H1 (cell line): ENCODE data around the gene TTC33. TPM values are rescaled to one million over a fixed set of nuclear protein-coding genes. Genes with fewer than 3 reads are reported as not detected.

Experiments
- CTCF ChIA-PET: fragments of 300-600 bp; sonication (Branson Sonifier 250); formaldehyde crosslinking; loops from one replicate; lab custom pipeline; 2021; ENCODE audit not compliant: partially characterized antibody; lab: Charles Lee
- POLR2A ChIA-PET: fragments of 300-600 bp; sonication (Branson Sonifier 250); formaldehyde crosslinking; loops from one replicate; lab custom pipeline; 2021; ENCODE audit warnings: inconsistent platforms; ENCODE audit not compliant: partially characterized antibody; lab: Charles Lee
- DNase-seq, 2 experiments: peaks; one replicate each; pipeline versions ENCODE4 v3.0.0 to v3.0.0-alpha.2; 2010 to 2022; ENCODE audit warnings: low spot score in 2 of 2, low read depth in 1 of 2, mixed read lengths in 1 of 2
- FAIRE-seq: peaks from 2 replicates; lab custom pipeline; 2011; peaks lifted over from hg19 to GRCh38; lab: Jason Lieb, UNC
- H2AFZ ChIP-seq: 2 replicates; pipeline ENCODE4 v1.8.1; 2012; ENCODE audit warnings: low read length, inconsistent platforms
- H2AK5ac ChIP-seq: 2 replicates; pipeline ENCODE4 v1.6.1; 2013; ENCODE audit warnings: low read depth, low read length
- H2BK120ac ChIP-seq: replicated peaks from 2 replicates; pipeline ENCODE3; 2013; ENCODE audit warnings: low read depth, low read length, inconsistent platforms
- H2BK12ac ChIP-seq: 2 replicates; pipeline ENCODE4 v1.6.1; 2013; ENCODE audit warnings: low read depth, low read length
- H2BK15ac ChIP-seq: 2 replicates; pipeline ENCODE4 v1.6.1; 2013; ENCODE audit warnings: low read length
- H2BK20ac ChIP-seq: 2 replicates; pipeline ENCODE4 v1.6.1; 2013; ENCODE audit warnings: low read length
- H2BK5ac ChIP-seq: 2 replicates; pipeline ENCODE4 v1.6.1; 2013; ENCODE audit warnings: low read depth, low read length
- H3K14ac ChIP-seq: 2 replicates; pipeline ENCODE4 v1.6.1; 2013; ENCODE audit warnings: inconsistent platforms; ENCODE audit not compliant: insufficient read length
- H3K18ac ChIP-seq: 2 replicates; pipeline ENCODE4 v1.6.1; 2013; ENCODE audit warnings: low read length; ENCODE audit errors: extremely low read depth
- H3K23ac ChIP-seq: 2 replicates; pipeline ENCODE4 v1.6.1; 2013; ENCODE audit warnings: inconsistent platforms; ENCODE audit not compliant: insufficient read length
- H3K23me2 ChIP-seq: 2 replicates; pipeline ENCODE4 v1.6.1; 2013; ENCODE audit warnings: low read depth, low read length
- H3K27ac ChIP-seq: 2 replicates; pipeline ENCODE4 v1.6.1; 2011; ENCODE audit warnings: low read depth, low read length, inconsistent platforms
- H3K27me3 ChIP-seq, 4 experiments: replicated peaks in 1 of 4; 1 replicate in 1 of 4; 2 replicates in 3 of 4; pipeline versions ENCODE4 v1.6.1 to v1.8.1; 2011 to 2013; ENCODE audit warnings: low read length in 3 of 4, mild to moderate bottlenecking in 3 of 4, inconsistent platforms in 2 of 4, mixed read lengths in 2 of 4, moderate library complexity in 1 of 4; ENCODE audit not compliant: control insufficient read depth in 3 of 4, insufficient read depth in 3 of 4; ENCODE audit errors: extremely low read depth in 1 of 4
- H3K36me3 ChIP-seq, 4 experiments: 2 replicates each; pipeline versions ENCODE4 v1.6.1 to v1.8.1; 2011 to 2013; ENCODE audit warnings: mild to moderate bottlenecking in 4 of 4, low read length in 3 of 4, moderate library complexity in 2 of 4, control low read depth in 1 of 4, inconsistent platforms in 1 of 4; ENCODE audit not compliant: insufficient read depth in 4 of 4, control insufficient read depth in 2 of 4
- H3K4ac ChIP-seq: replicated peaks from 2 replicates; pipeline ENCODE3; 2013; ENCODE audit warnings: low read length, low read depth, mixed read lengths, inconsistent platforms; ENCODE audit not compliant: insufficient read length
- H3K4me1 ChIP-seq, 4 experiments: replicated peaks in 1 of 4; 1 replicate in 1 of 4; 2 replicates in 3 of 4; pipeline versions ENCODE4 v1.6.1 to v1.8.1; 2011 to 2013; ENCODE audit warnings: low read length in 3 of 4, inconsistent platforms in 2 of 4, mixed read lengths in 1 of 4; ENCODE audit not compliant: insufficient read depth in 4 of 4, control insufficient read depth in 3 of 4
- H3K4me2 ChIP-seq, 2 experiments: 2 replicates each; pipeline versions ENCODE4 v1.6.1 to v1.8.1; 2011 to 2013; ENCODE audit warnings: low read depth in 2 of 2, low read length in 2 of 2, control low read depth in 1 of 2, inconsistent platforms in 1 of 2, mild to moderate bottlenecking in 1 of 2; ENCODE audit not compliant: insufficient read depth in 1 of 2
- H3K4me3 ChIP-seq, 4 experiments: fragments of 200-600, 300-600 bp in 1 of 4; sonication (generic), shearing (Covaris generic), sonication (Bioruptor Twin) in 1 of 4; 2 replicates each; pipeline versions ENCODE4 v1.5.1 to v1.8.1; 2011 to 2016; ENCODE audit warnings: low read length in 4 of 4, low read depth in 3 of 4, control low read depth in 2 of 4, inconsistent platforms in 2 of 4, mild to moderate bottlenecking in 2 of 4, mixed read lengths in 1 of 4, moderate library complexity in 1 of 4; ENCODE audit not compliant: insufficient read depth in 2 of 4; ENCODE audit errors: extremely low read depth in 1 of 4
- H3K56ac ChIP-seq: replicated peaks from 2 replicates; pipeline ENCODE3; 2013; ENCODE audit warnings: low read depth, mild to moderate bottlenecking, mixed read lengths, low read length, inconsistent platforms; ENCODE audit not compliant: insufficient read length
- H3K79me1 ChIP-seq: 2 replicates; pipeline ENCODE4 v1.6.1; 2013; ENCODE audit warnings: low read depth, low read length, control low read depth
- H3K79me2 ChIP-seq, 2 experiments: 2 replicates each; pipeline versions ENCODE4 v1.6.1 to v1.8.1; 2012 to 2013; ENCODE audit warnings: low read length in 2 of 2, mild to moderate bottlenecking in 2 of 2, inconsistent platforms in 1 of 2; ENCODE audit not compliant: insufficient read depth in 2 of 2, control insufficient read depth in 1 of 2
- H3K9ac ChIP-seq, 4 experiments: replicated peaks in 1 of 4; 1 replicate in 1 of 4; 2 replicates in 3 of 4; pipeline versions ENCODE4 v1.6.1 to v1.8.1; 2011 to 2013; ENCODE audit warnings: low read depth in 3 of 4, low read length in 3 of 4, control low read depth in 2 of 4, mild to moderate bottlenecking in 2 of 4, moderate library complexity in 2 of 4, inconsistent platforms in 1 of 4; ENCODE audit errors: extremely low read depth in 1 of 4
- H3K9me3 ChIP-seq, 2 experiments: 2 replicates each; pipeline versions ENCODE4 v1.6.1 to v1.8.1; 2012 to 2013; ENCODE audit warnings: mild to moderate bottlenecking in 2 of 2, moderate library complexity in 2 of 2, control low read depth in 1 of 2, inconsistent platforms in 1 of 2, low read depth in 1 of 2, low read length in 1 of 2, mixed read lengths in 1 of 2; ENCODE audit not compliant: insufficient read depth in 2 of 2
- H4K20me1 ChIP-seq, 2 experiments: replicated peaks in 1 of 2; 2 replicates each; pipeline versions ENCODE3 to v1.8.1; 2011 to 2013; ENCODE audit warnings: inconsistent platforms in 2 of 2, low read length in 2 of 2, mild to moderate bottlenecking in 1 of 2; ENCODE audit not compliant: insufficient read depth in 2 of 2, control insufficient read depth in 1 of 2
- H4K5ac ChIP-seq: 2 replicates; pipeline ENCODE4 v1.6.1; 2013; ENCODE audit warnings: low read length, low read depth, mixed read lengths, inconsistent platforms; ENCODE audit not compliant: insufficient read length
- H4K8ac ChIP-seq: 2 replicates; pipeline ENCODE4 v1.8.0; 2013; ENCODE audit warnings: mild to moderate bottlenecking, moderate library complexity, low read length, inconsistent platforms; ENCODE audit not compliant: insufficient read depth; ENCODE audit errors: extremely low read depth
- H4K91ac ChIP-seq: replicated peaks from 2 replicates; pipeline ENCODE3; 2013; ENCODE audit warnings: low read length, mixed read lengths, inconsistent platforms; ENCODE audit not compliant: insufficient read length
- CEBPB ChIP-seq: IDR thresholded peaks from 2 replicates; pipeline ENCODE4 v1.6.1; 2012; ENCODE audit warnings: low read depth, low read length
- WGBS, 2 experiments: shearing (Covaris generic) in 1 of 2; methylation state at CpG; one replicate each; pipeline versions ENCODE4 v1.1.6 to v1.1.7; 2013 to 2015; ENCODE audit warnings: low lambda C conversion rate in 2 of 2, mixed read lengths in 2 of 2, inconsistent platforms in 1 of 2, low coverage in 1 of 2, missing lambda C conversion rate in 1 of 2; ENCODE audit not compliant: insufficient replicate concordance in 2 of 2, insufficient coverage in 1 of 2, insufficient read length in 1 of 2; ENCODE audit errors: extremely low coverage in 1 of 2, missing lambda C conversion rate in 1 of 2; 5-methylcytosine and 5-hydroxymethylcytosine counted together
- polyA plus RNA-seq, 7 experiments: library from polyadenylated mRNA; depleted of rRNA in 3 of 7; stranded (reverse) in 5 of 7; unstranded in 2 of 7; fragments of >200 nt in 5 of 7; fragments of 200-250 nt in 2 of 7; gene quantifications; 1 replicate in 5 of 7; 2 replicates in 1 of 7; 4 replicates in 1 of 7; pipeline versions ENCODE4 v1.2.1 to v1.2.3, GENCODE V29; 2011 to 2013; ENCODE audit warnings: missing spikeins in 2 of 7, mixed read lengths in 2 of 7
- total RNA-seq: library from RNA; stranded (reverse); fragmentation: NEBNext Ultra II Directional; extraction: Animal tissue kit (Norgen Biotek cat#: 25700); gene quantifications from 2 replicates; pipeline ENCODE4 v1.2.1, GENCODE V29; 2021

Gene TTC33
- total and polyA plus RNA-seq, 2 of the 8 experiments (the other 6 are each of a cell fraction or from before 2014, with no cell fraction given): 1.2 to 12.6 TPM

DNA sequence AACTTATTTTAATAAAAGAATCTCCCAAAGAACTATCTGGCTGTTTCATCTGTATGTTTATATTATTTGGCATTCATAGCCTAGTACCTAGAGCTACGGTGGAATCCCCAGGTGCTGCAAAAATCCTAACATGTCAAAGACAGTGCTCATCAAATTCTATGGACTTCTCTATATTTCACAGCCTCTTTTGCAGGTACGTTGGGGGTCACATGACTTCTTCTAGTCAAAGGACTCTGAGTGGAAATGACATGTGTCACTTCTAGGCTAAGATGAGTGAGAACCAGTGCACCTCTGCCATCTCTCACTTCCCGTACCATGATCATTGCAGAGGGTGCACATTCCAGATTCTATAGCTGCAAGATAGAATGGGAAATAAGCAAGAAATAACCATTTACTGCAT is 148.6 kb downstream of the TTC33 start:
- Histone ChIP-seq H3K36me3 (no peaks in the 10 kb centered on the region), H4K20me1 (no peaks in the 10 kb centered on the region), H2AFZ (no peak overlapping the region), H3K18ac (no peak overlapping the region), H2BK12ac (no peak overlapping the region), H3K23me2 (no peaks in the 10 kb centered on the region), H3K9ac (no peak overlapping the region), H4K91ac (no peak overlapping the region), H3K56ac (no peak overlapping the region), H3K4ac (no peak overlapping the region), H2BK20ac (no peak overlapping the region), H3K23ac (no peak overlapping the region), H2BK5ac (no peak overlapping the region), H3K9me3 (no peaks in the 10 kb centered on the region), H3K79me1 (no peaks in the 10 kb centered on the region), H3K27ac (no peak overlapping the region), H3K4me2 (no peak overlapping the region), H3K4me1 (no peaks in the 10 kb centered on the region), H2BK120ac (no peak overlapping the region), H3K79me2 (no peaks in the 10 kb centered on the region), H3K4me3 (no peak overlapping the region), H4K5ac (no peak overlapping the region), H3K14ac (no peak overlapping the region), H2AK5ac (no peak overlapping the region), H2BK15ac (no peak overlapping the region), H3K27me3 (no peaks in the 10 kb centered on the region), H4K8ac (no peak overlapping the region)
- 86% methylated on average over 3 of the region's 3 CpGs; no CpG with 5 or more reads in 1 of the 2 experiments for WGBS, 2 experiments
- no peak for FAIRE-seq
- no peak for DNase-seq
- POLR2A ChIA-PET: no interaction called here
- CTCF ChIA-PET: interaction anchor here (0.7 kb wide), 1 partner anchor 658 kb away, joined by 3 read pairs; no protein-coding TSS in a partner anchor
- no peak for TF ChIP-seq CEBPB
